Panc1 (cell line): ENCODE measurements around the gene PPP1R9B.

Source experiments
- POLR2AphosphoS5 ChIP-seq: IDR thresholded peaks from 2 replicates; pipeline ENCODE4 v1.6.1; 2012; ENCODE audit warnings: mild to moderate bottlenecking, low read depth, low read length, moderate library complexity
- SIN3A ChIP-seq: IDR thresholded peaks from 2 replicates; pipeline ENCODE4 v1.6.1; 2012; ENCODE audit warnings: low read depth, mild to moderate bottlenecking, low read length, moderate library complexity, borderline replicate concordance; ENCODE audit not compliant: insufficient read depth
- TCF7L2 ChIP-seq: IDR thresholded peaks from 2 replicates; pipeline ENCODE4 v1.6.1; 2011; ENCODE audit warnings: mild to moderate bottlenecking, low read depth, low read length, inconsistent platforms
- TF ChIP-seq, protein P1 (sequence below): fragments of 450-650 bp; IDR thresholded peaks from 2 replicates; pipeline ENCODE4 v1.5.1; 2017; ENCODE audit warnings: mild to moderate bottlenecking
- TF ChIP-seq, protein P2 (sequence below), 2 experiments: IDR thresholded peaks; 2 replicates each; pipeline ENCODE4 v1.6.1; 2011 to 2012; ENCODE audit warnings: low read depth in 2 of 2, control low read depth in 1 of 2, low read length in 1 of 2, mild to moderate bottlenecking in 1 of 2, moderate library complexity in 1 of 2; ENCODE audit not compliant: insufficient read depth in 1 of 2

- TF ChIP-seq, protein P1, sequence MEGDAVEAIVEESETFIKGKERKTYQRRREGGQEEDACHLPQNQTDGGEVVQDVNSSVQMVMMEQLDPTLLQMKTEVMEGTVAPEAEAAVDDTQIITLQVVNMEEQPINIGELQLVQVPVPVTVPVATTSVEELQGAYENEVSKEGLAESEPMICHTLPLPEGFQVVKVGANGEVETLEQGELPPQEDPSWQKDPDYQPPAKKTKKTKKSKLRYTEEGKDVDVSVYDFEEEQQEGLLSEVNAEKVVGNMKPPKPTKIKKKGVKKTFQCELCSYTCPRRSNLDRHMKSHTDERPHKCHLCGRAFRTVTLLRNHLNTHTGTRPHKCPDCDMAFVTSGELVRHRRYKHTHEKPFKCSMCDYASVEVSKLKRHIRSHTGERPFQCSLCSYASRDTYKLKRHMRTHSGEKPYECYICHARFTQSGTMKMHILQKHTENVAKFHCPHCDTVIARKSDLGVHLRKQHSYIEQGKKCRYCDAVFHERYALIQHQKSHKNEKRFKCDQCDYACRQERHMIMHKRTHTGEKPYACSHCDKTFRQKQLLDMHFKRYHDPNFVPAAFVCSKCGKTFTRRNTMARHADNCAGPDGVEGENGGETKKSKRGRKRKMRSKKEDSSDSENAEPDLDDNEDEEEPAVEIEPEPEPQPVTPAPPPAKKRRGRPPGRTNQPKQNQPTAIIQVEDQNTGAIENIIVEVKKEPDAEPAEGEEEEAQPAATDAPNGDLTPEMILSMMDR: no peak
- TF ChIP-seq SIN3A: no peak
- TF ChIP-seq POLR2AphosphoS5: peak; percentile 24; the same call in 1 of the 2 replicates
- TF ChIP-seq TCF7L2: no peak
- TF ChIP-seq, protein P2, sequence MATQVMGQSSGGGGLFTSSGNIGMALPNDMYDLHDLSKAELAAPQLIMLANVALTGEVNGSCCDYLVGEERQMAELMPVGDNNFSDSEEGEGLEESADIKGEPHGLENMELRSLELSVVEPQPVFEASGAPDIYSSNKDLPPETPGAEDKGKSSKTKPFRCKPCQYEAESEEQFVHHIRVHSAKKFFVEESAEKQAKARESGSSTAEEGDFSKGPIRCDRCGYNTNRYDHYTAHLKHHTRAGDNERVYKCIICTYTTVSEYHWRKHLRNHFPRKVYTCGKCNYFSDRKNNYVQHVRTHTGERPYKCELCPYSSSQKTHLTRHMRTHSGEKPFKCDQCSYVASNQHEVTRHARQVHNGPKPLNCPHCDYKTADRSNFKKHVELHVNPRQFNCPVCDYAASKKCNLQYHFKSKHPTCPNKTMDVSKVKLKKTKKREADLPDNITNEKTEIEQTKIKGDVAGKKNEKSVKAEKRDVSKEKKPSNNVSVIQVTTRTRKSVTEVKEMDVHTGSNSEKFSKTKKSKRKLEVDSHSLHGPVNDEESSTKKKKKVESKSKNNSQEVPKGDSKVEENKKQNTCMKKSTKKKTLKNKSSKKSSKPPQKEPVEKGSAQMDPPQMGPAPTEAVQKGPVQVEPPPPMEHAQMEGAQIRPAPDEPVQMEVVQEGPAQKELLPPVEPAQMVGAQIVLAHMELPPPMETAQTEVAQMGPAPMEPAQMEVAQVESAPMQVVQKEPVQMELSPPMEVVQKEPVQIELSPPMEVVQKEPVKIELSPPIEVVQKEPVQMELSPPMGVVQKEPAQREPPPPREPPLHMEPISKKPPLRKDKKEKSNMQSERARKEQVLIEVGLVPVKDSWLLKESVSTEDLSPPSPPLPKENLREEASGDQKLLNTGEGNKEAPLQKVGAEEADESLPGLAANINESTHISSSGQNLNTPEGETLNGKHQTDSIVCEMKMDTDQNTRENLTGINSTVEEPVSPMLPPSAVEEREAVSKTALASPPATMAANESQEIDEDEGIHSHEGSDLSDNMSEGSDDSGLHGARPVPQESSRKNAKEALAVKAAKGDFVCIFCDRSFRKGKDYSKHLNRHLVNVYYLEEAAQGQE (IDR thresholded peaks at IDR 0.05; ENCODE audit: insufficient read depth in 1 of 2, low read depth in 2 of 2, low read length in 1 of 2): no peak
Observed at GRCh38 chr17:50132104-50132794, 18.2 kb downstream of the PPP1R9B start.
